ENCODE measurements around the gene FPGS. TPM values are rescaled to one million over a fixed set of nuclear protein-coding genes. Genes with fewer than 3 reads are reported as not detected.

Gene FPGS
- total RNA-seq, result 73.4 and 76.9 TPM in 2 replicates

GRCh38 chr9:127802576-127803443 is at the start of gene FPGS:
TSS of gene FPGS (plus strand) at chr9:127802882. CDS start at chr9:127802925, 43 bp downstream.

GRCh38 chr9:127778280-127779135 is 24.2 kb upstream of the FPGS start, which contains the start of gene SH2D3C:
TSS of gene SH2D3C (minus strand) at chr9:127778666. CDS start at chr9:127778627, 39 bp downstream.

GRCh38 chr9:127785933-127786772 is 16.5 kb upstream of the FPGS start, which contains the start of gene CDK9:
TSS of gene CDK9 (plus strand) at chr9:127786034. CDS start at chr9:127786149, 115 bp downstream.

GRCh38 chr9:127854184-127854806 is 51.6 kb downstream of the FPGS start, which contains the start of gene ENG:
TSS of gene ENG (minus strand) at chr9:127854658. CDS start at chr9:127854355, 303 bp downstream.

Other genes starting within 250 kb of the FPGS start
- gene STXBP1, start 190.6 kb upstream of the FPGS start, total RNA-seq, result 16.0 and 16.8 TPM in 2 replicates
- 0.06 and 0.13 TPM in 2 replicates for gene CFAP157, start 95.9 kb upstream of the FPGS start, total RNA-seq
- gene PTRH1, start 87.2 kb upstream of the FPGS start, total RNA-seq, result 33.9 and 36.9 TPM in 2 replicates
- gene TTC16, start 86.8 kb upstream of the FPGS start, total RNA-seq, result 0.06 and 0.13 TPM in 2 replicates
- 2.3 and 2.8 TPM in 2 replicates for gene TOR2A, start 67.6 kb upstream of the FPGS start, total RNA-seq
- 1.1 and 2.0 TPM in 2 replicates for gene SH2D3C, start 24.2 kb upstream of the FPGS start, total RNA-seq
- gene CDK9, start 16.8 kb upstream of the FPGS start, total RNA-seq, result 39.1 and 42.0 TPM in 2 replicates
- gene ENG, start 51.8 kb downstream of the FPGS start, total RNA-seq, result 31.2 and 69.0 TPM in 2 replicates
- 75.6 and 90.4 TPM in 2 replicates for gene AK1, start 74.8 kb downstream of the FPGS start, total RNA-seq
- 50.1 and 58.8 TPM in 2 replicates for gene ST6GALNAC6, start 96.7 kb downstream of the FPGS start, total RNA-seq
- gene ST6GALNAC4, start 114.2 kb downstream of the FPGS start, total RNA-seq, result 23.9 and 33.3 TPM in 2 replicates
- gene PIP5KL1, start 127.9 kb downstream of the FPGS start, total RNA-seq, result 0.66 and 0.81 TPM in 2 replicates
- 9.6 and 11.1 TPM in 2 replicates for gene DPM2, start 135.0 kb downstream of the FPGS start, total RNA-seq
- 13.5 and 18.7 TPM in 2 replicates for gene EEIG1, start 178.1 kb downstream of the FPGS start, total RNA-seq

All from aortic smooth muscle cell (primary cell).